Measurements from ENCODE around the gene BTBD2. TPM values are rescaled to one million over a fixed set of nuclear protein-coding genes. Genes with fewer than 3 reads are reported as not detected.

Gene BTBD2
- total RNA-seq, 1 experiment from 2014 or later: 36.4 TPM

- Histone ChIP-seq H3K4me3 (no peak overlapping the region), H3K9me3 (no peaks in the 10 kb centered on the region), H3K36me3 (no peaks in the 10 kb centered on the region), H3K27me3 (no peaks in the 10 kb centered on the region)
- DNase-seq: no peak
These were observed 70.5 kb downstream of the BTBD2 start for GRCh38 chr19:1944916-1945561.

- H3K36me3 ChIP-seq: no peaks in the 10 kb centered on the region
- H3K27me3 ChIP-seq: no peaks in the 10 kb centered on the region
- no peaks in the 10 kb centered on the region for H3K9me3 ChIP-seq
- no peak overlapping the region for H3K4me3 ChIP-seq
- DNase-seq: no peak
These were observed 71.2 kb downstream of the BTBD2 start for GRCh38 chr19:1944088-1944915.

- H3K9me3 ChIP-seq: no peaks in the 10 kb centered on the region
- H3K4me3 ChIP-seq: no peak overlapping the region
- no peaks in the 10 kb centered on the region for H3K27me3 ChIP-seq
- H3K36me3 ChIP-seq: no peaks in the 10 kb centered on the region
- DNase-seq: no peak
These were observed 71.8 kb downstream of the BTBD2 start for GRCh38 chr19:1943661-1944087.

- no peaks in the 10 kb centered on the region for H3K9me3 ChIP-seq
- DNase-seq: no peak
- no peaks in the 10 kb centered on the region for H3K36me3 ChIP-seq
- H3K27me3 ChIP-seq: no peaks in the 10 kb centered on the region
- peak overlapping the region; percentile 64 for H3K4me3 ChIP-seq
These were observed 72.5 kb downstream of the BTBD2 start for GRCh38 chr19:1942934-1943555.

- Histone ChIP-seq H3K4me3 (peak overlapping the region; percentile 64), H3K9me3 (no peaks in the 10 kb centered on the region), H3K27me3 (no peaks in the 10 kb centered on the region), H3K36me3 (no peaks in the 10 kb centered on the region)
- DNase-seq: peak; percentile 64
These were observed 73.2 kb downstream of the BTBD2 start for GRCh38 chr19:1942078-1942933.

GRCh38 chr19:1941146-1942077 is 74.1 kb downstream of the BTBD2 start, which contains the start of gene CSNK1G2:
TSS of gene CSNK1G2 (plus strand) at chr19:1941172. CDS start at chr19:1969773, 28,601 bp downstream.
- Histone ChIP-seq H3K4me3 (peak within 1 kb of the TSS; percentile 64), H3K27me3 (no peaks in the 10 kb centered on the region), H3K36me3 (no peaks in the 10 kb centered on the region), H3K9me3 (no peaks in the 10 kb centered on the region)
- DNase-seq: no peak

- Histone ChIP-seq H3K9me3 (no peaks in the 10 kb centered on the region), H3K27me3 (no peaks in the 10 kb centered on the region), H3K36me3 (no peaks in the 10 kb centered on the region), H3K4me3 (no peak overlapping the region)
- DNase-seq: no peak
These were observed 77.4 kb downstream of the BTBD2 start for GRCh38 chr19:1938071-1938470.

GRCh38 chr19:1936916-1937610 is 78.5 kb downstream of the BTBD2 start:
- no peaks in the 10 kb centered on the region for H3K27me3 ChIP-seq
- H3K4me3 ChIP-seq: no peak overlapping the region
- no peaks in the 10 kb centered on the region for H3K9me3 ChIP-seq
- H3K36me3 ChIP-seq: no peaks in the 10 kb centered on the region
- DNase-seq: no peak

- peaks cover 1% of the 10 kb centered on the region; the same call in 1 of the 2 replicates for H3K9me3 ChIP-seq
- no peak overlapping the region for H3K4me3 ChIP-seq
- H3K36me3 ChIP-seq: no peaks in the 10 kb centered on the region
- H3K27me3 ChIP-seq: no peaks in the 10 kb centered on the region
- DNase-seq: no peak
These were observed 79.1 kb downstream of the BTBD2 start for GRCh38 chr19:1936430-1936829.

- peak; percentile 27 for DNase-seq
- H3K27me3 ChIP-seq: no peaks in the 10 kb centered on the region
- H3K36me3 ChIP-seq: no peaks in the 10 kb centered on the region
- no peak overlapping the region for H3K4me3 ChIP-seq
- peaks cover 2% of the 10 kb centered on the region; the same call in 1 of the 2 replicates for H3K9me3 ChIP-seq
These were observed 79.9 kb downstream of the BTBD2 start for GRCh38 chr19:1935484-1936208.

Other genes with a start within 250 kb of the BTBD2 start
- gene ATP8B3, start 203.4 kb downstream of the BTBD2 start, total RNA-seq (2014; rRNA removed; shearing (Covaris generic); ENCODE audit: low replicate concordance): not detected in 2 replicates
- 2.2 and 4.4 TPM in 2 replicates for gene REXO1, start 167.2 kb downstream of the BTBD2 start, total RNA-seq (2014; rRNA removed; shearing (Covaris generic); ENCODE audit: low replicate concordance)
- 8.1 and 12.6 TPM in 2 replicates for gene KLF16, start 152.1 kb downstream of the BTBD2 start, total RNA-seq (2014; rRNA removed; shearing (Covaris generic); ENCODE audit: low replicate concordance)
- 51.7 and 70.7 TPM in 2 replicates for gene ABHD17A, start 130.2 kb downstream of the BTBD2 start, total RNA-seq (2014; rRNA removed; shearing (Covaris generic); ENCODE audit: low replicate concordance)
- 3.6 TPM in 1 of 2 replicates, not detected in the other for gene ADAT3, start 110.3 kb downstream of the BTBD2 start, total RNA-seq (2014; rRNA removed; shearing (Covaris generic); ENCODE audit: low replicate concordance)
- 33.0 and 41.5 TPM in 2 replicates for gene SCAMP4, start 110.3 kb downstream of the BTBD2 start, total RNA-seq (2014; rRNA removed; shearing (Covaris generic); ENCODE audit: low replicate concordance)
- 20.1 and 34.5 TPM in 2 replicates for gene CSNK1G2, start 74.5 kb downstream of the BTBD2 start, total RNA-seq (2014; rRNA removed; shearing (Covaris generic); ENCODE audit: low replicate concordance)
- 17.9 and 38.6 TPM in 2 replicates for gene MKNK2, start 35.5 kb upstream of the BTBD2 start, total RNA-seq (2014; rRNA removed; shearing (Covaris generic); ENCODE audit: low replicate concordance)
- 9.4 and 9.7 TPM in 2 replicates for gene MOB3A, start 80.6 kb upstream of the BTBD2 start, total RNA-seq (2014; rRNA removed; shearing (Covaris generic); ENCODE audit: low replicate concordance)
- gene IZUMO4, start 81.2 kb upstream of the BTBD2 start, total RNA-seq (2014; rRNA removed; shearing (Covaris generic); ENCODE audit: low replicate concordance): not detected in 2 replicates
- 65.6 and 91.8 TPM in 2 replicates for gene AP3D1, start 135.9 kb upstream of the BTBD2 start, total RNA-seq (2014; rRNA removed; shearing (Covaris generic); ENCODE audit: low replicate concordance)
- 3.5 and 5.4 TPM in 2 replicates for gene DOT1L, start 148.2 kb upstream of the BTBD2 start, total RNA-seq (2014; rRNA removed; shearing (Covaris generic); ENCODE audit: low replicate concordance)
- 23.1 and 25.6 TPM in 2 replicates for gene PLEKHJ1, start 220.6 kb upstream of the BTBD2 start, total RNA-seq (2014; rRNA removed; shearing (Covaris generic); ENCODE audit: low replicate concordance)
- 5.5 and 23.7 TPM in 2 replicates for gene SF3A2, start 221.1 kb upstream of the BTBD2 start, total RNA-seq (2014; rRNA removed; shearing (Covaris generic); ENCODE audit: low replicate concordance)
- gene AMH, start 233.6 kb upstream of the BTBD2 start, total RNA-seq (2014; rRNA removed; shearing (Covaris generic); ENCODE audit: low replicate concordance): 0.49 and 4.1 TPM in 2 replicates
- not detected in 2 replicates for gene JSRP1, start 240.7 kb upstream of the BTBD2 start, total RNA-seq (2014; rRNA removed; shearing (Covaris generic); ENCODE audit: low replicate concordance)